H9 (cell line): Measurements from ENCODE around the gene CDH20. TPM values are rescaled to one million over a fixed set of nuclear protein-coding genes. Genes with fewer than 3 reads are reported as not detected.

Experiments
- DNase-seq: peaks from one replicate; pipeline ENCODE4 v3.0.0-alpha.2; 2017
- H2AFZ ChIP-seq: one replicate; pipeline ENCODE4 v1.6.1; 2013; ENCODE audit warnings: mild to moderate bottlenecking, low read length, control low read depth, moderate library complexity
- H2AK5ac ChIP-seq: 2 replicates; pipeline ENCODE4 v1.6.1; 2013; ENCODE audit warnings: low read length, control low read depth, mixed read lengths; ENCODE audit not compliant: insufficient read length
- H2BK120ac ChIP-seq: one replicate; pipeline ENCODE4 v1.6.1; 2013; ENCODE audit warnings: low read depth, mild to moderate bottlenecking, low read length, control low read depth, inconsistent platforms; ENCODE audit not compliant: poor library complexity, severe bottlenecking
- H2BK12ac ChIP-seq: 2 replicates; pipeline ENCODE4 v1.6.1; 2013; ENCODE audit warnings: low read length, control low read depth, mixed read lengths, low read depth; ENCODE audit not compliant: insufficient read length
- H2BK15ac ChIP-seq: 2 replicates; pipeline ENCODE4 v1.6.1; 2013; ENCODE audit warnings: low read depth, low read length, control low read depth
- H2BK20ac ChIP-seq: one replicate; pipeline ENCODE4 v1.6.1; 2013; ENCODE audit warnings: low read depth, mild to moderate bottlenecking, low read length, control low read depth, inconsistent platforms; ENCODE audit not compliant: poor library complexity, severe bottlenecking
- H2BK5ac ChIP-seq: 2 replicates; pipeline ENCODE4 v1.6.1; 2013; ENCODE audit warnings: low read length, control low read depth, mixed read lengths; ENCODE audit not compliant: insufficient read length
- H3K14ac ChIP-seq: 2 replicates; pipeline ENCODE4 v1.6.1; 2013; ENCODE audit warnings: low read length, control low read depth; ENCODE audit not compliant: insufficient read depth
- H3K18ac ChIP-seq: 2 replicates; pipeline ENCODE4 v1.6.1; 2013; ENCODE audit warnings: low read depth, mild to moderate bottlenecking, mixed read lengths, low read length, control low read depth; ENCODE audit not compliant: insufficient read length
- H3K23ac ChIP-seq: 2 replicates; pipeline ENCODE4 v1.6.1; 2013; ENCODE audit warnings: low read length, control low read depth, mixed read lengths, low read depth; ENCODE audit not compliant: insufficient read length
- H3K23me2 ChIP-seq: 2 replicates; pipeline ENCODE4 v1.6.1; 2013; ENCODE audit warnings: low read depth, mild to moderate bottlenecking, mixed read lengths, low read length, control low read depth; ENCODE audit not compliant: insufficient read length, poor library complexity, severe bottlenecking
- H3K27ac ChIP-seq: 2 replicates; pipeline ENCODE4 v1.5.1; 2013; ENCODE audit warnings: low read length, control low read depth, mixed read lengths, low read depth; ENCODE audit not compliant: insufficient read length
- H3K27me3 ChIP-seq: 2 replicates; pipeline ENCODE4 v1.6.1; 2013; ENCODE audit warnings: low read length, control low read depth, inconsistent platforms; ENCODE audit not compliant: insufficient read depth
- H3K4ac ChIP-seq: 2 replicates; pipeline ENCODE4 v1.6.1; 2013; ENCODE audit warnings: low read depth, mild to moderate bottlenecking, control low read depth, inconsistent platforms, low read length, moderate library complexity
- H3K4me1 ChIP-seq: 2 replicates; pipeline ENCODE4 v1.6.1; 2013; ENCODE audit warnings: low read length, control low read depth, inconsistent platforms; ENCODE audit not compliant: insufficient read depth
- H3K4me2 ChIP-seq: 2 replicates; pipeline ENCODE4 v1.6.1; 2013; ENCODE audit warnings: low read length, control low read depth, mixed read lengths; ENCODE audit not compliant: insufficient read length, insufficient read depth
- H3K56ac ChIP-seq: 2 replicates; pipeline ENCODE4 v1.6.1; 2013; ENCODE audit warnings: low read depth, mild to moderate bottlenecking, mixed read lengths, low read length, control low read depth; ENCODE audit not compliant: insufficient read length
- H3K79me1 ChIP-seq: 2 replicates; pipeline ENCODE4 v1.6.1; 2013; ENCODE audit warnings: low read depth, mild to moderate bottlenecking, moderate library complexity, low read length, control low read depth, inconsistent platforms; ENCODE audit not compliant: insufficient read depth, poor library complexity, severe bottlenecking
- H3K79me2 ChIP-seq: 2 replicates; pipeline ENCODE4 v1.6.1; 2013; ENCODE audit warnings: low read length, control low read depth, inconsistent platforms; ENCODE audit not compliant: insufficient read depth
- H3K9ac ChIP-seq: 2 replicates; pipeline ENCODE4 v1.6.1; 2013; ENCODE audit warnings: low read length, control low read depth, mixed read lengths; ENCODE audit not compliant: insufficient read length; ENCODE audit errors: extremely low read depth
- H3K9me3 ChIP-seq: one replicate; pipeline ENCODE4 v1.6.1; 2013; ENCODE audit warnings: low read depth, low read length, inconsistent platforms; ENCODE audit not compliant: control insufficient read depth
- H3T11ph ChIP-seq: one replicate; pipeline ENCODE4 v1.6.1; 2013; ENCODE audit warnings: mild to moderate bottlenecking, low read length, control low read depth, inconsistent platforms
- H4K20me1 ChIP-seq: one replicate; pipeline ENCODE4 v1.6.1; 2013; ENCODE audit not compliant: control insufficient read depth, insufficient read length, insufficient read depth
- H4K5ac ChIP-seq: 2 replicates; pipeline ENCODE4 v1.6.1; 2013; ENCODE audit warnings: low read depth, mild to moderate bottlenecking, mixed read lengths, low read length, control low read depth; ENCODE audit not compliant: insufficient read length
- H4K8ac ChIP-seq: replicated peaks from 2 replicates; pipeline ENCODE4 v1.6.1; 2013; ENCODE audit warnings: low read length, control low read depth, mixed read lengths, low read depth; ENCODE audit not compliant: insufficient read length
- H4K91ac ChIP-seq: 2 replicates; pipeline ENCODE4 v1.6.1; 2013; ENCODE audit warnings: low read depth, mild to moderate bottlenecking, moderate library complexity, mixed read lengths, low read length, control low read depth; ENCODE audit not compliant: insufficient read length
- H3K27ac Mint-ChIP-seq, 3 experiments: 2 replicates in 2 of 3; 3 replicates in 1 of 3; pipeline ENCODE4 v1.8.0; 2020 to 2021; ENCODE audit warnings: mixed read lengths in 3 of 3, mild to moderate bottlenecking in 1 of 3, moderate library complexity in 1 of 3
- H3K27me3 Mint-ChIP-seq: 2 replicates; pipeline ENCODE4 v1.8.0; 2021; ENCODE audit warnings: low read depth, mild to moderate bottlenecking, moderate library complexity, mixed read lengths
- H3K36me3 Mint-ChIP-seq, 3 experiments: 2 replicates in 2 of 3; 3 replicates in 1 of 3; pipeline ENCODE4 v1.8.0; 2020 to 2021; ENCODE audit warnings: low read depth in 3 of 3, mixed read lengths in 3 of 3; ENCODE audit not compliant: insufficient read depth in 1 of 3
- H3K4me1 Mint-ChIP-seq, 2 experiments: 2 replicates each; pipeline ENCODE4 v1.8.0; 2020; ENCODE audit warnings: mixed read lengths in 2 of 2
- H3K4me3 Mint-ChIP-seq, 2 experiments: 2 replicates in 1 of 2; 3 replicates in 1 of 2; pipeline ENCODE4 v1.8.0; 2020 to 2021; ENCODE audit warnings: mild to moderate bottlenecking in 2 of 2, mixed read lengths in 2 of 2, moderate library complexity in 1 of 2
- H3K9me3 Mint-ChIP-seq, 2 experiments: 2 replicates in 1 of 2; 3 replicates in 1 of 2; pipeline ENCODE4 v1.8.0; 2020; ENCODE audit warnings: mild to moderate bottlenecking in 2 of 2, mixed read lengths in 2 of 2, moderate library complexity in 1 of 2
- WGBS: extraction: QIAGEN DNeasy Blood & Tissue Kit; methylation state at CpG from one replicate; pipeline ENCODE4 v1.1.7; 2013; ENCODE audit warnings: missing lambda C conversion rate, low lambda C conversion rate, mixed read lengths; ENCODE audit not compliant: insufficient read length; ENCODE audit errors: extremely low coverage; 5-methylcytosine and 5-hydroxymethylcytosine counted together
- total RNA-seq: library from RNA; stranded (reverse); gene quantifications from 2 replicates; pipeline ENCODE4 v1.2.1, GENCODE V29; 2021
- TF ChIP-seq, protein P1 (sequence below): fragments of 200-600 bp; sonication (generic); conservative IDR thresholded peaks from 3 replicates; pipeline ENCODE4 v1.8.0; 2021; ENCODE audit warnings: antibody characterized with exemption, mild to moderate bottlenecking

CDH20 gene
- total RNA-seq, 1 experiment from 2014 or later, result not detected

- H2AFZ ChIP-seq, result no peak overlapping the region
- no peak overlapping the region for H3K4me3 Mint-ChIP-seq
- no peak overlapping the region for H3K56ac ChIP-seq
- no peak overlapping the region for H4K8ac ChIP-seq
- H3K23ac ChIP-seq, result no peak overlapping the region
- peaks cover 4% of the 10 kb centered on the region; the same call in 1 of the 2 replicates for H3K27me3 ChIP-seq
- no peaks in the 10 kb centered on the region for H3K79me2 ChIP-seq
- peaks cover 12% of the 10 kb centered on the region in 2 experiments for H3K4me1 Mint-ChIP-seq
- whole genome bisulfite sequencing, result no CpG with 5 or more reads among the region's 3 CpGs
- no peak for DNase-seq
- no peaks in the 10 kb centered on the region for H3K36me3 Mint-ChIP-seq
- no peak overlapping the region for H2AK5ac ChIP-seq
- no peak overlapping the region for H3K27ac Mint-ChIP-seq
- no peak overlapping the region for H3T11ph ChIP-seq
- no peak overlapping the region for H4K5ac ChIP-seq
- peaks cover 48% of the 10 kb centered on the region for H3K27me3 Mint-ChIP-seq
- H3K4me1 ChIP-seq, result no peaks in the 10 kb centered on the region
- H3K9me3 ChIP-seq, result no peaks in the 10 kb centered on the region
- no peaks in the 10 kb centered on the region for H3K79me1 ChIP-seq
- H3K9me3 Mint-ChIP-seq, result no peaks in the 10 kb centered on the region
- TF ChIP-seq, protein P1, sequence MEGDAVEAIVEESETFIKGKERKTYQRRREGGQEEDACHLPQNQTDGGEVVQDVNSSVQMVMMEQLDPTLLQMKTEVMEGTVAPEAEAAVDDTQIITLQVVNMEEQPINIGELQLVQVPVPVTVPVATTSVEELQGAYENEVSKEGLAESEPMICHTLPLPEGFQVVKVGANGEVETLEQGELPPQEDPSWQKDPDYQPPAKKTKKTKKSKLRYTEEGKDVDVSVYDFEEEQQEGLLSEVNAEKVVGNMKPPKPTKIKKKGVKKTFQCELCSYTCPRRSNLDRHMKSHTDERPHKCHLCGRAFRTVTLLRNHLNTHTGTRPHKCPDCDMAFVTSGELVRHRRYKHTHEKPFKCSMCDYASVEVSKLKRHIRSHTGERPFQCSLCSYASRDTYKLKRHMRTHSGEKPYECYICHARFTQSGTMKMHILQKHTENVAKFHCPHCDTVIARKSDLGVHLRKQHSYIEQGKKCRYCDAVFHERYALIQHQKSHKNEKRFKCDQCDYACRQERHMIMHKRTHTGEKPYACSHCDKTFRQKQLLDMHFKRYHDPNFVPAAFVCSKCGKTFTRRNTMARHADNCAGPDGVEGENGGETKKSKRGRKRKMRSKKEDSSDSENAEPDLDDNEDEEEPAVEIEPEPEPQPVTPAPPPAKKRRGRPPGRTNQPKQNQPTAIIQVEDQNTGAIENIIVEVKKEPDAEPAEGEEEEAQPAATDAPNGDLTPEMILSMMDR, result no peak
- H3K14ac ChIP-seq, result no peak overlapping the region
- H2BK12ac ChIP-seq, result no peak overlapping the region
- H4K91ac ChIP-seq, result no peak overlapping the region
- no peak overlapping the region for H2BK120ac ChIP-seq
- no peak overlapping the region for H2BK5ac ChIP-seq
- H3K4ac ChIP-seq, result no peak overlapping the region
- no peak overlapping the region for H2BK15ac ChIP-seq
- H2BK20ac ChIP-seq, result no peak overlapping the region
- H3K27ac ChIP-seq, result no peak overlapping the region
- no peak overlapping the region for H3K18ac ChIP-seq
- no peak overlapping the region for H3K4me2 ChIP-seq
- no peak overlapping the region for H3K9ac ChIP-seq
- H4K20me1 ChIP-seq, result no peaks in the 10 kb centered on the region
- H3K23me2 ChIP-seq, result peaks cover 10% of the 10 kb centered on the region
Measured at GRCh38 chr18:61337527-61337926, 4.3 kb downstream of the CDH20 start.
